ENCODE measurements around the gene ZCCHC13.

GRCh38 chrX:74297766-74298165, 6.2 kb upstream of the ZCCHC13 start:
- TF ChIP-seq CTCF (IDR thresholded peaks at IDR 0.05 in 8 of 11, conservative IDR thresholded peaks at IDR 0.05 in 3 of 11) (no peak), POLR2AphosphoS5 (IDR thresholded peaks at IDR 0.05) (no peak), POLR2A (IDR thresholded peaks at IDR 0.05) (no peak)
